ENCODE results near the gene KCTD5.
"Not testable (repeated sequence)": the region's sequence is repeated elsewhere in the genome, so short reads cannot be mapped to it uniquely, and the experiment has no call there.

KCTD5 gene

GRCh38 chr16:2710711-2711231 lies 28.4 kb downstream of the KCTD5 start:
- no peak for DNase-seq

GRCh38 chr16:2711370-2712062 lies 29.2 kb downstream of the KCTD5 start:
- DNase-seq: no peak

DNA sequence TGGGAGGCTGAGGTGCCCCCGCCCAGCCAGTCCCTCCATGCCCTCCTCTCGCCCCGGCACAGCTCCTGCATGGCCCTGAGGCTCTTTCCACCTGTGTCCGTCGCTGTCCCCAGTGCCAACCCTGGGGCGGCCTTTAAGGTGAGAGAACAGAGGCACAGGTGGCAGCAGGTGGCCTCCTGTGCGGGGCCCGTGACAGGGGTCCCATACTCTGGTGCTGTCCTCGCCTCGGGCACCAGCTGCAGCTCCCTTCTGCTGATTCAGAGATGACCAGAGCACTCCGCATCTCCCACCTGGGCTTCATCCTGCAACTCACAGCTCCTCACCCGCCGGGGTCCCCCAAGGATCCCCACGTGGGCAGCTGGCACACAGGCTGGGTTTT lies 29.7 kb downstream of the KCTD5 start:
- no peak for DNase-seq

- no peak for DNase-seq
Measured at GRCh38 chr16:2712546-2712945, 30.2 kb downstream of the KCTD5 start.

DNA sequence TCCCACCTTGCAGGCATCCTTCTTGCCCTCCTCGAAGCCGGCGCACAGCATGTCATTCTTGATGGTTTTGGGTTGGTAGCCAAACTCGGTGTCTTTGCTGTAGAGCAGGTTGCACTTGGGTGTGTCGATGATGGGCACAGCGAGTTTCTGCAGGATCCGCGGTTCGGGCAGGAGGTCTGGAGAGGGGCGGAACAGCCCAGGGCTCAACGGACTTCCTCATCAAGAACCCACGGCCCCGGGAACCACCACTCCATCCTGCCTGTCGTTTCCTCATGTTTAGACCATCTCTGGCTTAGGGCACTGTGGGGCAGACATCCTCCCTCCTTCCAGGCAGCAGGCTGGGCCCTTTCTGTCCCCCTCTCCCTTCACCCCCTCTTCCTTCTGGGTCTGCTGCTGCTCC lies 31.2 kb downstream of the KCTD5 start:
- no peak for DNase-seq

DNA sequence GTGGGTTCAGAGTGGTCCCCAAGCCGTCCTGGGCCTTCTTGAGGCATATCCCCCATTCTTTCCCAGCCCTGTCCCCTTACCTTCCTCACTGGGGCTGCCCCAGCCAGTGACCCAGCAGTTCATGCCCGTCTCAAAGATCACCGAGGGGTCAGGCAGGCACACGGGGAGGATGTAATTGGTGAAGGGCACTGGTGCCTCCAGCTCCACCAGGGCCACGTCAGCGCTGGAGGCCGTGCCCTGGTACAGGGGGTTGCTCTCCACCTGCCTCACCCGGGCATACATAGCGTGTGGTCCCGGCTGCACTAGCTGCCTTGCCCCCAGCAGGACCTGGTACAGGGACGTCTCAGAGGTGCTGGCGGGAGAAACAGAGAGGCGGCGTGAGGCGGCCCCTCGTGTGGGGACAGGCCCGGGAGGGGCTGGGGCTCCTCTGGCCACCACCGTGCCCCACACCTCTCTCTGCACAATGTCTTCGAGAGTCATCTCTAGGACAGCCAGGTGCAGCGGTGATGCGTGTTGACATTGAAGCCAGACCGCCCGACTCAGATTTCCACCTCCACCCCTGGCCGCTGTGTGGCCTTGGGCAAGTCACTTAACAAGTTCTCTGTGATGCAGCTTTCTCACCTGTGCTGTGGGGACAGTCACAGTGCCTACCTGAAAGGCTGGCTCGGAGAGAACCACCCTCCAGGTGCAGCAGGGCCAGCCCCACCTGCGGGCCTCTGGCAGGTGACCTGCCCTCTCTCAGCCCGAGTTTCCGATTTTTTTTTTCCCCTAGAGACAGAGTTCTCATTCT lies 31.9 kb downstream of the KCTD5 start:
- DNase-seq: no peak

- DNase-seq: no peak
Measured at GRCh38 chr16:2715064-2715463, 32.7 kb downstream of the KCTD5 start.

DNA sequence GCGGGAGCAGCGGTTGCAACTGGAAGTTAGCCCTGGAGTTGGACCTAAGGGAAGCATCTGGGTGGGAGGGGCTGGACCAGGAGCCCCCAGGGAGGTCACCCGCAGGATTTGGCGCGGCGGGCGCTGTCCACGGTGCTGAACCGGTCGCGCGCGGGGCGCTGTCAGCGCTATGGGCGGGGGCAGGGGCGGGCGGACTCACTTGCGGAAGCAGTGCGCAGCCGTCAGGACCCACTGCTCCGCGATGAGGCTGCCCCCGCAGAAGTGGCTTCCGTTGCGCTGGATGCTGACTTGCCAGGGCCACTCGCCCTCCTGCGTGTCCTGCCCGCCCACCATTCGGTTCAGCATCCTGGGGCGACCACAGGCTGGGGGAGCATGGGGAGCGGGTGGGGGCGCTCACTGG lies 33.2 kb downstream of the KCTD5 start:
- DNase-seq: peak; percentile 83

- no peak for DNase-seq
Measured at GRCh38 chr16:2715966-2716885, 33.9 kb downstream of the KCTD5 start.

DNA sequence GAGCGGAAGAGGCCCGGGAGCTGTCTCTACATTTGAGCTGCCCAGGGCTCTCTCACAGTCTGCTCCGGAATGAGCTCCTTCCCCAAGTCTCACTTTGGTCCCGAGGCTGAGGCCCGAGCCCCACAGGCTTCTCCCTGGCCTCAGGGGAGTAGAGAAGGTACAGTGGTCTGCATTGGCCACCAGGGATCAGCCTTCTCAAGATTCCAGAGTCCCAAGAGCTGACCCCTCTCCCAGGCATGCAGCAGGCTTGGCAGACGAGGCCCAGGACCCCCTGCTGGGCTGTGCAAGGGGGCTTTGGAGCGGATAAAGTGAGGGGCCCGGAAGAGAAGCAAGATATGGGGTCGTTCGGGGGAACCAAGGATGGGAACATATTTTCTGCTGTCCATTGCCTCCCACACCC lies 34.6 kb downstream of the KCTD5 start:
- no peak for DNase-seq

DNA sequence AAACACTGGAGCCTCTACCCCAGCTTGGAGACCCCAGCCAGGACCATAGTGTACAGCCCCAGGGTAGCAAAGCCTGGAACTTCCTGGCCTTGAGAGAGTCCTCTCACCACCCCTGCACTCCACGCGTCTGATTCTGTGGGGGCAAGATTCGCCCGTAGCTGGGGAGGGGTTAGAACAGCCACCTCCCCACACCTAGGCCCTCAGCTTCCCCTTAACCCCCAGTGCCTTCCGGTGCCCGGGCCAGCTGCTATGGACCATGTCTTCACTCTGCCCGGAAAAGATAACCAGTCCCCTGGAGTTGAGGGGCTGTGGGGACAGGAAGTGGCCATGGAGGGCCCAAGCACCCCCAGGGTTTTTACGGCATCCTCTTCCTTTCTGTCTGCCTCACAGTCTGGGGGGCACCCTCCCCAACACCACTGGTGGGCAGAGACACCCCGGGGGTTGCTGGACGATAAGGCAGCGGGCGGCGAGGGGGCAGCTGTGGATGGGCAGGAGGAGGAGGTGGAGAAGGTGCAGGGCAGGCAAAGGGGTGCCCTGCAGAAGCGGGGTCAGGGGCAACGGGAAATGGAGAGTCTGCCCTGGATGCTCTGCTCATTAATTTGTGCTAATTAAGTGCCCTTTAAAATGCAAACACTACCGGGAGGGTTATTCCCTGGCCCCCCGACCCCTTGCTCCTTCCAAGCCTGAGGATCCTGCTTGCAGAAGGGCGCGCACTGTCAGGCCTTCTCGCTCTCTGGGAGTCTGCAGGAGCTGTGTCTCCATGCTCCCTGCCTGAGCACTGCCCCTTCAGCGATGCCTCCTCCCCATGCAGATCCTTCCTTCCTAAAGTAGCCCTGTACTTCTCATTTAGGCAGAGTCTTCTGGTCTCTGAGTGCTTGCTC lies 35.3 kb downstream of the KCTD5 start:
- DNase-seq: no peak

- no peak for DNase-seq
Measured at GRCh38 chr16:2719328-2720063, 37.2 kb downstream of the KCTD5 start.

GRCh38 chr16:2720064-2720457 lies 37.7 kb downstream of the KCTD5 start, which contains the start of gene PRSS27:
Gene PRSS27 (minus strand): TSS chr16:2720224. CDS start chr16:2720160, 64 bp downstream.
- DNase-seq: no peak

DNA sequence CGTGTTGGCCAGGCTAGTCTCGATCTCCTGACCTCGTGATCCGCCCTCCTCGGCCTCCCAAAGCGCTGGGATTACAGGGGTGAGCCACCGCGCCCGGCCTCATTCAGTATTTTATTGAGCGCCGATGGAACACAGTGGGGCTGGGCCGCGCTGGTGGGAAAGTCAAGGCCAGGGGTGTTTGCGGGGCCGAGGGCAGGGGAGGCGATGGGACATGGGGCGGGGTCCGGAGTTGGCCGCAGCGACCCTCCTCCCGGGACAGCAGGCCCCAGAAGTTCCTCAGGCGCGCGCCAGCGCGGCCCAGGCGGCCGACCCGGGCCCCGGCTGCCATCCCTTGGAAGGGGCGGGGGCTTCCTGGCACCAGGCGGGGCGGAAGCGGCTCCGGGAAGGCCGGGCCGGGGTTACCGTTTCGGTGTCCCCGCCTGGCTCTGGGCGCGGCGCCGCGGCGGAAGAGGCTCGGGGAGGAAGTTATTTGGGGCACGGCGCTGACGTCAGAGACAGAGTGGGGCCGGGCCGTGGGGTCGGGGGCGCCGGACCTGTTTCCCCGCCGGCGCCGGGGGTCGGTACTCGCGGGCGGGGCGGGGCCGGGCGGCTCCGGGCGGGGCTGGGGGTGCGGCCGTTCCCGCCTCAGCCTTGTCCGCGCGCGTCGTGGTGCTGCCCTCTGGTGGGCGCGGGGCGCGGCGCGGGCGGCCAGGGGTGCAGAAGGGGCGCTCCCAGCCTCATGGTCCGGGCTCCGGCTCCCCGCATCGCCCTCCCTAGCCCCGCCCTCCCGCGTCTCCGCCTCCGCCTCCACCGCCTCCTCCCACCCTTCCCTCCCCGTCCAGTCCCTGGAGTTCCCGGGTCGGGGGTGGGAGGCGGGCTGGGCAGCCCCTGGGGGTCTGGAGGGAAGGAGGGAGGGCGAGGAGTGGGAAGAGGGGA lies 38.7 kb downstream of the KCTD5 start:
- DNase-seq: peak; percentile 90

DNA sequence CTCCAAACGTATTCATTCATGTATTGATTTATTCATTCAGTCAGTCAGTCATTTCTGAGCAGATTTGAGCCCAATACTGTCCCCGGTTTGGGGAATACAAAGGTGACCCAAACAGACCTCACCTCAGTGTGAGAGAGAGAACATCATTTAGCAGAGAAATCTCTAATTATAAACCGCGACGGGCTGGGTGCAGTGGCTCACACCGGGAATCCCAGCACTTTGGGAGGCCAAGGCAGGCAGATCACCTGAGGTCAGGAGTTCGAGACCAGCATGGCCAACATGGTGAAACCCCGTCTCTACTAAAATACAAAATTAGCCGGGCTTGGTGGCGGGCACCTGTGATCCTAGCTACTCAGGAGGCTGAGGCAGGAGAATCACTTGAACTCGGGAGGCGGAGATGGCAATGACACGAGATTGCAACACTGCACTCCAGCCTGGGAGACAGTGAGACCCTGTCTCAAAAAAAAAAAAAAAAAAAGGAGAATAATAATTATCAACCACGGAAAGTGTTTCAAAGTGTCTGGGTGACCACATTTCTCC lies 39.4 kb downstream of the KCTD5 start:
- not testable (repeated sequence) for DNase-seq

DNA sequence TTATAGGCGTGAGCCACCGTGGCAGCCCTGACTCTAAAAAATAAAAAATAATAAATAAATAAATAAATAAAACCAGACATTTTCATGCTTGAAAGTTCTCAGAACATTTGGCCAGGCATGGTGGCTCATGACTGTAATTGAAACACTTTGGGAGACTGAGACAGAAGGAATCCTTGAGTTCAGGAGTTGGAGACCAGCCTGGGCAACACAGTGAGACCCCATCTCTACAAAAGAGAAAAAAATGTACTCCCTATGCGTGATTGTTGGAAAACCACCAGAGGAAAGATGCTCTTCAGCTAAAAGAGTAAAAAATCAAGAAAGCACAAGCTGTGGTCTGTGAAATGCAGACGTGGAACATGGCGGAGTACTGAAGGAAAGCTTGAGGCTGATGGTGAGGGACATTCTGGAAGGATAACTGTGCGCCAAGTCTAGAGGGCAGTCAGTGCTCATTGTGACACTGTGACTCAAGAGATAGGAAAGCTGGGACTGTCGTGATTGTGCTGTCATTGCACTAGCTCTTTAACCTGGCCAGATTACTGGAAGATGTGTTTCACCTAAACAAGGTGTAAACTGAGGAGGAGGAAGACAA lies 41.9 kb downstream of the KCTD5 start:
- DNase-seq: no peak

GRCh38 chr16:2724816-2725348 lies 42.6 kb downstream of the KCTD5 start:
- DNase-seq: no peak

- DNase-seq: no peak
Measured at GRCh38 chr16:2726923-2727322, 44.6 kb downstream of the KCTD5 start.

DNA sequence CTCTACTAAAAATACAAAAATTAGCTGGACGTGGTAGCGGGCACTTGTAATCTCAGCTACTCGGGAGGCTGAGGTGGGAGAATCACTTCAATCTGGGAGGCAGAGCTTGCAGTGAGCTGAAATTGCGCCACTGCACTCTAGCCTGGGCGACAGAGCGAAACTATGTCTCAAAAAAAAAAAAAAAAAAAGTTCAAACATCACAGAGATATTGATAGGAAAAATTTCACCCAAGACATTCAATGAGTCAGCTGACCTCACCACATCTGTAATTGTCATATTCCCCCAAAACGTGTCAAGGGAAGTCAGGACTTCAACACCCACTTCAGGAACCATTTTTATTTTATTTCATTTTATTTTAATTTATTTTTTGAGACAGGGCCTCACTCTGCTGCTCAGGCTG lies 45.7 kb downstream of the KCTD5 start:
- DNase-seq: no peak
